Kidney (tissue), 14 donors: ENCODE measurements around the gene NFYC. TPM values are rescaled to one million over a fixed set of nuclear protein-coding genes. Genes with fewer than 3 reads are reported as not detected.

Experiments
- DNase-seq, 5 donors: peaks; one replicate each; pipeline ENCODE4 v3.0.0-alpha.2; 2013 to 2020
- FAIRE-seq: peaks from 2 replicates; lab custom pipeline; 2012; peaks lifted over from hg19 to GRCh38; lab: Jason Lieb, UNC
- H3K27ac ChIP-seq, 2 donors: one replicate each; pipeline ENCODE4 v1.7.0; 2013; ENCODE audit warnings: low read depth in 2 of 2, low read length in 2 of 2, inconsistent platforms in 1 of 2
- H3K27me3 ChIP-seq: one replicate; pipeline ENCODE4 v1.7.1; 2013; ENCODE audit warnings: low read length, inconsistent platforms; ENCODE audit not compliant: control insufficient read depth, insufficient read depth
- H3K36me3 ChIP-seq, 3 donors: one replicate each; pipeline versions ENCODE4 v1.7.0 to v1.7.1; 2013; ENCODE audit warnings: low read length in 3 of 3, control low read depth in 1 of 3, inconsistent platforms in 1 of 3; ENCODE audit not compliant: insufficient read depth in 3 of 3, control insufficient read depth in 2 of 3
- H3K4me1 ChIP-seq, 3 donors: one replicate each; pipeline versions ENCODE4 v1.7.0 to v1.7.1; 2013; ENCODE audit warnings: low read length in 3 of 3, inconsistent platforms in 1 of 3, low read depth in 1 of 3; ENCODE audit not compliant: control insufficient read depth in 2 of 3, insufficient read depth in 2 of 3
- H3K4me3 ChIP-seq, 3 donors: one replicate each; pipeline versions ENCODE4 v1.7.0 to v1.8.1; 2013; ENCODE audit warnings: low read length in 3 of 3, control low read depth in 1 of 3, inconsistent platforms in 1 of 3
- H3K9ac ChIP-seq, 3 donors: one replicate each; pipeline versions ENCODE4 v1.7.0 to v1.7.1; 2013; ENCODE audit warnings: low read length in 3 of 3, control low read depth in 1 of 3, inconsistent platforms in 1 of 3
- H3K9me3 ChIP-seq, 3 donors: one replicate each; pipeline versions ENCODE4 v1.7.0 to v1.7.1; 2013; ENCODE audit warnings: low read length in 3 of 3, control low read depth in 1 of 3, inconsistent platforms in 1 of 3; ENCODE audit not compliant: control insufficient read depth in 2 of 3, insufficient read depth in 1 of 3
- intact Hi-C: fragments of 100-400 bp; cut with DNase I; formaldehyde crosslinking; loops from one replicate; pipeline ENCODE4 v1.11.1; 2022
- polyA plus RNA-seq: library from polyadenylated mRNA; stranded (reverse); fragments of 350-450 nt; fragmentation: Illumina TruSeq; extraction: RNeasy Lipid Tissue Mini Kit (QIAGEN cat#74804); gene quantifications from one replicate; pipeline ENCODE4 v1.2.3, GENCODE V29; 2014; ENCODE audit warnings: low read depth, low replicate concordance; ENCODE audit not compliant: insufficient read depth
- total RNA-seq: library from RNA; stranded (reverse); fragmentation: NEBNext Ultra II Directional; extraction: Animal tissue kit (Norgen Biotek cat#: 25700); gene quantifications from one replicate; pipeline ENCODE4 v1.2.1, GENCODE V29; 2021
- TF ChIP-seq, protein P1 (sequence below): IDR thresholded peaks from 3 replicates; pipeline ENCODE4 v1.5.1; 2012; ENCODE audit warnings: mild to moderate bottlenecking, moderate library complexity, borderline replicate concordance; ENCODE audit not compliant: insufficient read depth; ENCODE audit errors: extremely low read depth
- donor health status: control.
- donor health status: control.
- donor health status: control.
- donor health status: control.
- donor health status: control.
- donor health status: DM: yes; HTN: yes; CAD: no.
- donor health status: Normal renal cell carcinoma (clear cell type).

Gene NFYC
- total and polyA plus RNA-seq, 2 donors from 2014 or later, result 52.1 to 69.3 TPM

DNA sequence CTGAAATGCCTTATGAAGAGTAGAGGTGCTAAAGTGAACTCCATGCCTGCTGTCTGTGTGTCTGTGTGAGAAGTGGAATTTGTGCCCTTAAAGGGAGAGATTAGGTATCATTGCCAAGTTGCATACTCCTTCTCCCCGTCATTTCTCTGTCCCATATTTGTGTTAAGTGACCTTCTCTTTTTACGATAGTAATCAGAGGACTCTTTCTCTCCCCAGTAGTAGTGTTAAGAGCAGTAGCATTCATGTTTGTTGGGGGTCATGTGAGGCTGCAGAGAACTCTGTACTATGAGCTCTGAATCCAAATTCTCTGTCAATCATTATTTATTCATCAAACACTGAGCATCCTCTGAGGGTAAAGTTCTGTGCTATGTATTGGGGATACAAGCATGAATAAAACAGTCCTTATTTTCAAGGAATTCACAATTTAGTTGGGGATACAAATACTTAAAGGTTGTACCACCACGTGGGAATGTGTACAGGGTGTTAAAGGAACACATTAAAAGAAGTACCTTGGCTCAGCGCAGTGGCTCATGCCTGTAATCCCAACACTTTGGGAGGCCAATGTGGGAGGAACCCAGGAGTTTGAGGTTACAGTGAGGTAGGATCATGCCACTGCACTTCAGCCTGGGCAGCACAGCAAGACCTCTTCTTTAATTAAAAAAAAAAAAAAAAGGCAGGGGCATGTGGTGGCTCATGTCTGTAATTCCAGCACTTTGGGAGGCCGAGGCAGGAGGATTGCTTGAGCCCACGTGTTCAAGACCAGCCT is 67.3 kb downstream of the NFYC start:
- peak overlapping the region in 1 of 3 donors; percentile 20 for H3K9ac ChIP-seq
- TF ChIP-seq, protein P1, sequence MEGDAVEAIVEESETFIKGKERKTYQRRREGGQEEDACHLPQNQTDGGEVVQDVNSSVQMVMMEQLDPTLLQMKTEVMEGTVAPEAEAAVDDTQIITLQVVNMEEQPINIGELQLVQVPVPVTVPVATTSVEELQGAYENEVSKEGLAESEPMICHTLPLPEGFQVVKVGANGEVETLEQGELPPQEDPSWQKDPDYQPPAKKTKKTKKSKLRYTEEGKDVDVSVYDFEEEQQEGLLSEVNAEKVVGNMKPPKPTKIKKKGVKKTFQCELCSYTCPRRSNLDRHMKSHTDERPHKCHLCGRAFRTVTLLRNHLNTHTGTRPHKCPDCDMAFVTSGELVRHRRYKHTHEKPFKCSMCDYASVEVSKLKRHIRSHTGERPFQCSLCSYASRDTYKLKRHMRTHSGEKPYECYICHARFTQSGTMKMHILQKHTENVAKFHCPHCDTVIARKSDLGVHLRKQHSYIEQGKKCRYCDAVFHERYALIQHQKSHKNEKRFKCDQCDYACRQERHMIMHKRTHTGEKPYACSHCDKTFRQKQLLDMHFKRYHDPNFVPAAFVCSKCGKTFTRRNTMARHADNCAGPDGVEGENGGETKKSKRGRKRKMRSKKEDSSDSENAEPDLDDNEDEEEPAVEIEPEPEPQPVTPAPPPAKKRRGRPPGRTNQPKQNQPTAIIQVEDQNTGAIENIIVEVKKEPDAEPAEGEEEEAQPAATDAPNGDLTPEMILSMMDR, result no peak
- intact Hi-C loops, result no loop called here
- no peaks in the 10 kb centered on the region for H3K27me3 ChIP-seq
- no peaks in the 10 kb centered on the region for H3K9me3 ChIP-seq
- H3K27ac ChIP-seq, result peak overlapping the region in 1 of 2 donors; percentile 77
- no peak for FAIRE-seq
- no peak for DNase-seq
- H3K36me3 ChIP-seq, result peaks cover 12 to 78% (median 52%) of the 10 kb centered on the region in 3 donors
- peaks cover 0 to 23% (median 19%) of the 10 kb centered on the region in 3 donors for H3K4me1 ChIP-seq
- H3K4me3 ChIP-seq, result no peak overlapping the region

DNA sequence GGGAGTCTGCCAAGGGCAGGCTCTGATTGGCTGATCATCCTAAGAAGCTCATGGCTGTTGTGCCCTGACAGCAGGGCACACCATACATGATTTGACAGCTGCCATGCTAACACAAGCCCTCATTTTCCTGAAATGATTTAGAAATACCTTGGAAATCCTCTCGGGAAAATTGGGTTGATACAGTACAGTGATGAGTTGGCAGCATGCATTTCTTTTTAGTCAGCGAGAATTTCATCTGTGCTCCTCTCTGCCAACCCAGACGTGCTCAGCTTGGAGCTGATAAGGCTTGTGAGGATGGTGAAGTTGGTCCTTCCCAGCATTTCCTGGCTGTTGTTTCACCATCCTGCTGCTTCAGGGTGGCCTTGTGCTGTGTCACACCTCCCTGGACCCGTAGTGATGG is 69.5 kb downstream of the NFYC start:
- no peak for FAIRE-seq
- intact Hi-C loops, result no loop called here
- H3K36me3 ChIP-seq, result peaks cover 6 to 79% (median 49%) of the 10 kb centered on the region in 3 donors
- no peaks in the 10 kb centered on the region for H3K27me3 ChIP-seq
- peaks cover 0 to 17% (median 15%) of the 10 kb centered on the region in 3 donors for H3K4me1 ChIP-seq
- no peak for DNase-seq
- TF ChIP-seq, protein P1, result no peak
- no peaks in the 10 kb centered on the region for H3K9me3 ChIP-seq
- no peak overlapping the region for H3K9ac ChIP-seq
- no peak overlapping the region for H3K27ac ChIP-seq
- H3K4me3 ChIP-seq, result no peak overlapping the region

DNA sequence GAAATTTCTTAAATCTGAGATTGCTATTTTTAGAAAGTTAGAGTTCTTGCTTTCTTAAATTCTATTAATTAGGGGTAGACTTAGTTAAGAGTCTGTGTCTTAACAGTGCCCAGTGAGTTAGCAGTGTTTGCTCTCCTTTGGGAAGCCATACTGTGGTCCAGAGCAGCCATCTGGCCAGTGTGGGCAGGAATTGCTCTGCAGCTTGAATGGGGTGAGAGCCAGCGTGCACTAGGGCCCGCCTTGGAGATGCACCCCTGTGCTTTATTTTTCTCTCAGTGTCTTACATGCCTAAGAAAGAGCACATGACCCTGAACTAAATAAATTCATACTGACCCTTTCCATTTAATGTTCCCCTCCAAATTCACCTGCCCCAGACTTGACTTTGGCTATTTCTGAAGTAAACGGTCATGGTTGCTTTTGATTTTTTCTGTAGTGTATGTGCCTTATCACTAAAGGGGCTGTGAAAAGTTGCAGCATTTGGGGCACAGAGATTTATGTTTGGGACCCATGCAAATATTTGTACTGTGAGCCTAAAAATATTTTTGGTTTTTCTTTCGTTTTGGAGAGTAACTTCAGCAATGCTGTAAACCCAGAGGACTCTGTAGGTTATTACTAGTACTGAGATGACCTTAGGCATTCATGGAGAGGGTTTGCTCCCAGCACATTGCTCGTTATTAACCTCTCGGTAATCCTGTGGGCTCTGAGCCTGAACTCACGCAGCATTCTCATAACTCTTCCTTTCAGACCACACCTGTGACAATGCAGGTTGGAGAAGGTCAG is 70.8 kb downstream of the NFYC start:
- Histone ChIP-seq H3K27ac (no peak overlapping the region), H3K27me3 (no peaks in the 10 kb centered on the region), H3K9me3 (no peaks in the 10 kb centered on the region), H3K9ac (no peak overlapping the region), H3K4me1 (peaks cover 0 to 10% (median 10%) of the 10 kb centered on the region in 3 donors), H3K36me3 (peaks cover 13 to 79% (median 51%) of the 10 kb centered on the region in 3 donors), H3K4me3 (no peak overlapping the region)
- DNase-seq (no peak), FAIRE-seq (no peak)
- TF ChIP-seq, protein P1, result no peak
- intact Hi-C loops, result no loop called here
